Activated naive CD4-positive, alpha-beta T cell treated with anti-CD3 and anti-CD28 coated beads, Interleukin-2, amount 50 U/mL, for 24 hours (primary cell): ENCODE data around the gene RALGPS1.

Experiments used
- H3K27ac Mint-ChIP-seq: one replicate; pipeline ENCODE4 v1.8.0; 2021; ENCODE audit warnings: mild to moderate bottlenecking, mixed read lengths
- H3K27me3 Mint-ChIP-seq: one replicate; pipeline ENCODE4 v1.8.0; 2021; ENCODE audit warnings: mixed read lengths
- H3K36me3 Mint-ChIP-seq: one replicate; pipeline ENCODE4 v1.8.0; 2021; ENCODE audit warnings: mixed read lengths
- H3K4me1 Mint-ChIP-seq: one replicate; pipeline ENCODE4 v1.8.0; 2021; ENCODE audit warnings: mixed read lengths
- H3K4me3 Mint-ChIP-seq: one replicate; pipeline ENCODE4 v1.8.0; 2021; ENCODE audit warnings: mild to moderate bottlenecking, mixed read lengths
- H3K9me3 Mint-ChIP-seq: one replicate; pipeline ENCODE4 v1.8.0; 2021; ENCODE audit warnings: mixed read lengths

The RALGPS1 gene

DNA sequence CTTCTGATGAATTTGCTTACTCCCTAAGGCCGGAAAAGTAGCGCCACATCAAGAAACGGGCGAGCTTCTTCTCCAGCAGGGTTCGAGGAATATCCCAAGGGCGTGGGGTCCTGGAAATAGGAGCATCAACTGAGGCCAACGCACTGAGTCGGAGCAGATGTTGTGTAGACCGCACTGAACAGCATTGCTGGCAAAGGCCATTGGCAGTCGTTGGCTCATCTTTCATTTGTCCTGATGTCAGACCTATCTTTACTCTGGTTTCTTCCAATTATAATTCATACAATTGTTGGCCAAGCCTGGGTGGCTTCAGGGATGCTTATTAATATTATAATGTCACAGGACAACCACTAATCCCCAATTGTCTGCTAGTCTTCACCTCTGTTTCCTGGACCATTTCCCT, 27.7 kb upstream of the RALGPS1 start:
- H3K9me3 Mint-ChIP-seq = no peaks in the 10 kb centered on the region
- no peak overlapping the region for H3K4me3 Mint-ChIP-seq
- H3K27ac Mint-ChIP-seq = no peak overlapping the region
- no peaks in the 10 kb centered on the region for H3K36me3 Mint-ChIP-seq
- no peaks in the 10 kb centered on the region for H3K27me3 Mint-ChIP-seq
- H3K4me1 Mint-ChIP-seq = no peaks in the 10 kb centered on the region

DNA sequence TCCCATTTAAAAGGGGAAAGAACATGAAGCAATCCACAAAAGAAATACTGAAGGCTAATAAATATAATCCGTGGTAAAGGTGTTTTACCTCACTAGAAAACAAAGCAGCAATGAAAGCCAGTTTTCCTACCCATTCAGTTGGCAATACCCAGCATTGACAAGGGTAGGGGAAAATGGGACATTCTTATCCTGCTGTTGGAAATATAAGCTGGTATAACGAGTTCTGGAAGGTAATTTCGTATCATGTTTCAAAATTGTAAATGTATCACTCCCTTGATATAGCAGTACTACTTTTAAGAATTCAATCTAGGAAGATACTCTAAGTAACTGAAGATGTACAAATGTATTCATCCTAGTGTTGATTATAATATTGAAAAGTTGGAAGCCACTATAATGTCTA, 22.9 kb upstream of the RALGPS1 start:
- no peak overlapping the region for H3K4me3 Mint-ChIP-seq
- H3K9me3 Mint-ChIP-seq = no peaks in the 10 kb centered on the region
- no peaks in the 10 kb centered on the region for H3K36me3 Mint-ChIP-seq
- H3K27ac Mint-ChIP-seq = no peak overlapping the region
- no peaks in the 10 kb centered on the region for H3K27me3 Mint-ChIP-seq
- H3K4me1 Mint-ChIP-seq = no peaks in the 10 kb centered on the region

DNA sequence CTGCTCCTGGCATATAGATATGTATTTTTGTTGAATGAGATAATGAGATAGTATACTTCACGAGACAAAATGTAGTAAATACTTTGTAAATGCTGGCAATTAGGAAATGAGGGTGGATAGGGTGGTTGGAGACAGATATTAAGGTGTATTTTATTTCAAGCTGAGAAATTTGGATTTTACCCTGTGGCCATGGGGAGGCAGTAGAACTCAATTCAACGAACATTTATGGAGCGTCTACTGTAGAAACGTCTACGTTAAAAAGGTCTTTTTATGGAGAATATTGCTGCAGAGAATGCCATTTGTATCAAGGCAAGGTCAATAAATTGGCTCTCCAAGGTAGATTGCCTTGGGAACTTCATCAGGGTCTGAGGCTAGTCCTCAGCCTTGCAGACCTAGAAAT, 21.5 kb upstream of the RALGPS1 start:
- Mint-ChIP-seq H3K27me3 (peaks cover 3% of the 10 kb centered on the region), H3K4me3 (no peak overlapping the region), H3K36me3 (no peaks in the 10 kb centered on the region), H3K9me3 (no peaks in the 10 kb centered on the region), H3K27ac (no peak overlapping the region), H3K4me1 (no peaks in the 10 kb centered on the region)

DNA sequence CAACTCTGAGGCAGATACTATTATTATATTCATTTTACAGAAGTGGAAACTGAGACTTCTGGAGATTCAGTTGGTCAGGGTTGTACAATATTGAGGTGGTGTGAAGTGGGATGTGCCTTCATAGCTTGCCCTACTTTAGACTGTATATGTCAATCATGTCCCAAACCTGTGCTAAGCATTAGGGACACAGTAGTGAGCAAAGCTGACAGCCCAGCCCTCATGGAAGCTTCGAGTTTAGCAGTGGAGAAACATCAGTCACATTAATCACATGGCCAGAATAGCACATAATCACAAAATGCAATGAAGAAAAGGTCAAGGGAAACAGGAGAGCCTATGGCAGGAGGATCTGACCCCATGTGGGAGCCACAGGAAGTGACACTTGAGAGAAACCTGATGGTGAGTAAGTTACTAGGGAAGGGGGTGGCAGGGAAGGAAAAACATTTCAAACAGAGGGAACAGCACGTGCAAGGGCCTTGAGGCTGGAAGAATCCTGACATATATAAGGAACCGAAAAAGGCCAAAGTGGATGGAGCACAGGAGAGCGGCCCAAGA, 20.5 kb upstream of the RALGPS1 start:
- H3K27me3 Mint-ChIP-seq = peaks cover 3% of the 10 kb centered on the region
- no peaks in the 10 kb centered on the region for H3K4me1 Mint-ChIP-seq
- H3K27ac Mint-ChIP-seq = no peak overlapping the region
- H3K9me3 Mint-ChIP-seq = no peaks in the 10 kb centered on the region
- H3K4me3 Mint-ChIP-seq = no peak overlapping the region
- H3K36me3 Mint-ChIP-seq = no peaks in the 10 kb centered on the region

DNA sequence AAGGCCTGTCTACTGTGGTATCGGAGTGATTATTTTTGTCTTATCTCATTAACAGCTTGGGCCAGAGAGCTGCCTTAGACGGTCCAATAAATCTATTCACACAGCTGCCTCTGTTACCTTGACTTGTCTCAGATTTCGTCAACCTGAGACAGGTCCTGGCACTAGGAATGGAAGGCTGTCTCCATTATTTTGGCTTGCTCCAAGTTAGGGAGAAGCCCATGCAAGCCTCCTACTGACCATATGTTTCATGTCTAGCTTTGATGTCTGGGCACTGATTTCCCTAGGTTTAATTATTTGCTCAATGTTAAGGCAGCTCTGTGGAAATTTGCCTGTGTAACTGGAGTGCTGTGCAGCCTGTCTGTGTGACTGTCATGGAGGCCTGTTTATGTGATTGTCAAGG, 12.4 kb upstream of the RALGPS1 start:
- Mint-ChIP-seq H3K4me3 (no peak overlapping the region), H3K36me3 (peaks cover 4% of the 10 kb centered on the region), H3K4me1 (no peaks in the 10 kb centered on the region), H3K9me3 (no peaks in the 10 kb centered on the region), H3K27me3 (peaks cover 4% of the 10 kb centered on the region), H3K27ac (no peak overlapping the region)

DNA sequence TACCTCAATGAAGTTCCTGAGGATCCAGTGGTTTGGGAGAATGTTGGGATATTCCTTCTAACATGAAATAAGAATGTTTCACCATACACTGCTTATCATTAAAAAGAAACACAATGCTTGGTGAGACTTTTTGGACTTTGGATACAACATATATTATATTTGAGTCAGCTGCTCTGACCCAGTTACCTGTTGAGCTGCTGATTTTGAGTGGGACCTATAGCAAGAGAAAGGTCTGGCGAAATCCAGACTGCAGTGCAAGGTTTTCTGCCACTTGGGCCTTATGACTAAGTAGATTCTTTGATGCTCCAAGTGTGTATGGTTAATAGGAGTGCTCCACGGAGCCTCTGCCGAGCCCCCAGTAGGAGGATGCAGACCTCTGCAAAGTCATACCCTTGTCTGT, 10.0 kb upstream of the RALGPS1 start:
- no peaks in the 10 kb centered on the region for H3K9me3 Mint-ChIP-seq

DNA sequence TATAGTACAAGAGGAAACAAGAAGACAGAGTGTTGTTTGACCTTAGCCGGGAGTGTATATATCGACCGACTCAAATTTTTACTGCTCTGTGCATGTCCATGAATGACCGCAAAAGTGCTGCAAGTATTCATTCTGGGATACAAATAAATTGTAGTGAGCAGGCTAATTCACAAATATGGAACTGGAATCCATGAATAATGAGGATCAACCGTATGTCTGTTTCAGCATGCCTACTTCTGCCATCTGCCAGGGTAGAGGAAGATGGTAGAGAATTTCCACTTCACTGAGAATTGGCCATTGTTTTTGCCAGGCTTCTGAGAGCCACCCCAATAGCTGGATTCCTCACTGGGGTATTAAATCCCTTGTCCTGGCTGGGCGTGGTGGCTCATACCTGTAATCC, 8.5 kb upstream of the RALGPS1 start:
- peaks cover 1% of the 10 kb centered on the region for H3K27me3 Mint-ChIP-seq
- H3K36me3 Mint-ChIP-seq = peaks cover 4% of the 10 kb centered on the region
- H3K9me3 Mint-ChIP-seq = no peaks in the 10 kb centered on the region
- H3K4me1 Mint-ChIP-seq = no peaks in the 10 kb centered on the region
- H3K4me3 Mint-ChIP-seq = no peak overlapping the region
- H3K27ac Mint-ChIP-seq = no peak overlapping the region

More for the DNA sequence above, 10.0 kb upstream of the RALGPS1 start:
- no peak overlapping the region for H3K4me3 Mint-ChIP-seq
- peaks cover 1% of the 10 kb centered on the region for H3K27me3 Mint-ChIP-seq
- H3K27ac Mint-ChIP-seq = no peak overlapping the region
- peaks cover 4% of the 10 kb centered on the region for H3K36me3 Mint-ChIP-seq
- H3K4me1 Mint-ChIP-seq = no peaks in the 10 kb centered on the region

DNA sequence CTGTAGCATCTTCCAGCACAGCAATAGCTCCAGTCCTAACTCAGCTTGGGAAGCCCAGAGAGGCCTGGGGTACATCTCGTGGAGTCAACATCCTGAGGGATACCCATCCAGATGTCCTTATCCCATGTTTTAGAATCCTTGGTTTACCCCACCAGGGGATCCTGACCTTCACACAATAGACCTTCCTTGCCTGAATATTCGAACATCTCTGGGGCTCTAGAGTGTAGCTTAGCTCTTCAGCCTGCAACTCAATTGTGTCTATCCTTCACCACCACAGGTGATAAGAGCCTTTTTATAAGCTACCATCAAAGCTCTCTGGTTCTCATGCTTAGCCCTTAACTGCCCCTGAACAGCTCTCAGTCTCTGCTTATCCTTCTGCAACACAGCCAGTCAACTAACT, 7.5 kb upstream of the RALGPS1 start:
- Mint-ChIP-seq H3K27ac (no peak overlapping the region), H3K4me1 (no peaks in the 10 kb centered on the region), H3K4me3 (no peak overlapping the region), H3K9me3 (no peaks in the 10 kb centered on the region), H3K36me3 (no peaks in the 10 kb centered on the region), H3K27me3 (peaks cover 1% of the 10 kb centered on the region)

DNA sequence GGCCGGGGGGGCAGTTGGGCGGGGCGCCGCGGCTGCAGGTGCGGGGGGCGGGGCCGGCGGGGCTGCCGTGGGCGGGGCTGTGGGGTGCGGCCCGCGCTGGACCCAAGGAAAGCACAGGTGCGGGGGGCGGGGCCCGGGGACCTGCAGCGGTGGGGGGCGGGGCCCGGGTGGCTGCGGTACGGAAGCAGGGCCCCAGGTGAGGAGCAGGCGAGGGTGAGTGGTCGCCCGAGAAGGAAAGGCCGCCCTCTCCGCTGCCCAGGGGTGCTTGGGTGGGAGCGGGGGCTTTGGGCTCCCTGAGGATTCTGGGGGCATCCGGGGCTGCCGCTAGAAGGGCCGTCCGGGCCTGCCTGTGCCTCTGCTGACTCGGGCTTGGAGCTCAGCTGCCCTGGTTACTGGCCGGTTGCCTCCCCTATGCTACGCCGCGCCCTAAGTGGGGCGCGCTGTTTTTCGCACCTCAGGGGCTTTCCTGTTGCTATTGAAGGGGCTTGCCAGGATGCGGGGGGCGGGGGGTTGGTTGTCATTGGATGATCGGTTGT, 767 bp downstream of the RALGPS1 start:
- Mint-ChIP-seq H3K4me1 (peaks cover 5% of the 10 kb centered on the region), H3K9me3 (no peaks in the 10 kb centered on the region), H3K27me3 (no peaks in the 10 kb centered on the region), H3K36me3 (no peaks in the 10 kb centered on the region), H3K4me3 (peak overlapping the region; percentile 80), H3K27ac (no peak overlapping the region)

DNA sequence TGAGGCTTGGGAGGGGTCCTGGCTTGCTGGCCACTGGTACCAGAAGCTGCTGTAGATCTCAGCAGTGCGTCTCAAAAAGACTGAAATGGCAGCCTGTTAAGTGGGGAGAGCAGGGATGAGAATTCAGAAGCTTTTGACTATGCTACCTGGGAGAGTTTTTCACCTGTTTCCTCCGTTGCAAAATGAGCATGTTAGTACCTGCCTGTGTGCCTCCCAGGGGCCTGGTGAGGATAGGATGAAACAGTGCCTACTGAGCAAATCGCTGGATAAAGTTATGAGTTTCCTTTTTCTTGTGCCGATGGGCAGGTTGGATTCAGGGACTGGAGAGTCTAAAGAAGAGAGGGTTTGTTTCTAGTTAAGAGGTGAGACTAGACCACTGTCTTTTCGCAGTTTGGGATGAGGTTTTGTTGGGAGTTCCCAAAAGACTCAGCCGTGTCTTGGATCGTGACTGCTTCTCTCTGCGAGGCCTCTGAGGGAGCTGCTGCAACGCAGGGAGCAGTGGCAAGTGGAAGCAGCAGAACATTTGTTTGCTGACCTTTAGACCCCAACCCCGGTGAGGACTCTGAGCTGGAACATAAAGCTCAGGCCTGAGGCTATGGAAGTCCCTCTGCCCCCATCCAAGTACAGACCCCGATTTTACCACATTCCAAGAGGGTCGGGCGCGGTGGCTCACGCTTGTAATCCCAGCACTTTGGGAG, 1.4 kb downstream of the RALGPS1 start:
- Mint-ChIP-seq H3K27me3 (no peaks in the 10 kb centered on the region), H3K36me3 (no peaks in the 10 kb centered on the region), H3K27ac (no peak overlapping the region), H3K9me3 (no peaks in the 10 kb centered on the region), H3K4me3 (peak overlapping the region; percentile 80), H3K4me1 (peaks cover 5% of the 10 kb centered on the region)

DNA sequence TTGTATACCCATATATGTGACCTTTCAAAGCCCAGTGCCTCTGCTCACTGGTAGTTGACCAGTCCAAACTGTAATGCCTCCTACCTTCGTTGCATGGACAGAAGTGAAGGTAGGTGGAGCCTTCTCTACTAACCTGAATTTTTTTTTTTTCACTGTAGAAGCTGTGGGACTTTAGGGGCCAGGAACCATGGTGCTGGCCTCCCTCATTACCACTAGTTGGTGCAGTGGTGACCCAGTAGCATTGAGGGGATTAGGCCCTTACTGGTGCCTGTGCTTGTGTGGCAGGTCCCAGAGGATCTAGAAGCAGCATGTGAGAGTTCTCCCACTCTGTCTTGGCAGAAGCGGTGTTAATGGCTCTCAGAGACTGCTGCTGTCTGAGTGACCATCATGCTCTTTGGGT, 2.3 kb downstream of the RALGPS1 start:
- Mint-ChIP-seq H3K36me3 (no peaks in the 10 kb centered on the region), H3K27me3 (no peaks in the 10 kb centered on the region), H3K4me1 (peaks cover 5% of the 10 kb centered on the region), H3K27ac (no peak overlapping the region), H3K4me3 (peak overlapping the region; percentile 36), H3K9me3 (no peaks in the 10 kb centered on the region)

DNA sequence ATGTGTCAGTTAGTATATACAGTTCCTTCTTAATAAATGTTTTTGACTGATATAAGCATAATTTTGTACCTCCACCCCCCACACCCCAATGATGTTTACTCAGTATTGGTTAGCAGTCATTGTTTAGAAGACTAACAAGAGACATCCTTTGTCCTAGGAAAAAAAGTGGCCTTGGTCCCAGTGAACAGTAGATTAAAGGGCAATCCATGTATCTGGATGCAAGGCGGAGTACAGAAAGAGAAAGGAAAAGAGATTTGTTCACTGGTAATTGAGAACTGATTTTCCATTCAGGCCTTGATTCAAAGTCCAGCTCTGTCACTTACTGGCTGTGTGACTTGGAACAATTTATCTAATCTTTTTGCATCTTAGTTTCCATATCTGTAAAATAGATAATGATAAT, 4.6 kb downstream of the RALGPS1 start:
- no peak overlapping the region for H3K27ac Mint-ChIP-seq
- H3K4me1 Mint-ChIP-seq = peaks cover 5% of the 10 kb centered on the region
- H3K4me3 Mint-ChIP-seq = no peak overlapping the region
- H3K9me3 Mint-ChIP-seq = no peaks in the 10 kb centered on the region
- H3K27me3 Mint-ChIP-seq = no peaks in the 10 kb centered on the region
- no peaks in the 10 kb centered on the region for H3K36me3 Mint-ChIP-seq

DNA sequence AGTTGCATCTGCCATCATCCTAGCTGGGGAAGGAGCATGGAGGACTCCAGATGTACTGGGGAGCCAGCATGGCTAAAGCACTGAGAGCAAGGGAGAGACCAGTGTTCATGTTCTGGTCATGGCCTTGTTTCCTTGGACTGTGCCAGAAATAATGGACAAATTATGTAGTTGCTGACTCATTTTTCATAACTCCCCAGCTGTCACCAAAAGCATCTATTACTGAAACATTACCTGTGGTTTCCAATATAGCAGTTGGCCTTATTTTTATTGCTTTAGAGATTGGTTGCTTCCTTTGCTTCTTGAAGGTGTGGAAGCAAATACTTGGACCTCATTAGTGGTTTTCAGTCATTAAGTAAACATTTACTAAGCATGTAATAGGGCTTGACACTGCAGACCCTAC, 11.3 kb downstream of the RALGPS1 start:
- peaks cover 4% of the 10 kb centered on the region for H3K36me3 Mint-ChIP-seq
- no peak overlapping the region for H3K27ac Mint-ChIP-seq
- H3K4me3 Mint-ChIP-seq = no peak overlapping the region
- H3K4me1 Mint-ChIP-seq = no peaks in the 10 kb centered on the region
- no peaks in the 10 kb centered on the region for H3K9me3 Mint-ChIP-seq
- no peaks in the 10 kb centered on the region for H3K27me3 Mint-ChIP-seq

DNA sequence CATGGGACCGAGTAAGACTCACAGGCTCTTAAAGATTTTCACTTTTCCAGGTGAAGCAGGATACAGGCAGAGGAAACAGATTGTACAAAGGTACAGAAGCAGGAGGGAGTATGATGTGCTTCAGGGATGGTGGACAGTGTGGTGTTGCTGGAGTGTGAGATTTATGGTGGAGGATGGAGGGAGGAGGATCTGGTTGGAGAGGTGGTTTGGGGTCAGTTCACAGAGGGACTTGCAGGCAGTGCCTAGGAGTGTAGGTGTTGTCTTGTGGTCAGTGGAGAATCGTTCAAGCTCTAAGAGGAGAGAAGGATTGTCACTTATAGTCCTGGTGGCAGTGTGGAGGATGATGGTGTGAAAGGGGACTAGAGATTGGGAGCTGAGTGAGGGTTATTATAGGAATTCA, 11.8 kb downstream of the RALGPS1 start:
- peaks cover 4% of the 10 kb centered on the region for H3K36me3 Mint-ChIP-seq
- no peak overlapping the region for H3K4me3 Mint-ChIP-seq
- H3K4me1 Mint-ChIP-seq = no peaks in the 10 kb centered on the region
- H3K9me3 Mint-ChIP-seq = no peaks in the 10 kb centered on the region
- H3K27me3 Mint-ChIP-seq = no peaks in the 10 kb centered on the region
- H3K27ac Mint-ChIP-seq = no peak overlapping the region

DNA sequence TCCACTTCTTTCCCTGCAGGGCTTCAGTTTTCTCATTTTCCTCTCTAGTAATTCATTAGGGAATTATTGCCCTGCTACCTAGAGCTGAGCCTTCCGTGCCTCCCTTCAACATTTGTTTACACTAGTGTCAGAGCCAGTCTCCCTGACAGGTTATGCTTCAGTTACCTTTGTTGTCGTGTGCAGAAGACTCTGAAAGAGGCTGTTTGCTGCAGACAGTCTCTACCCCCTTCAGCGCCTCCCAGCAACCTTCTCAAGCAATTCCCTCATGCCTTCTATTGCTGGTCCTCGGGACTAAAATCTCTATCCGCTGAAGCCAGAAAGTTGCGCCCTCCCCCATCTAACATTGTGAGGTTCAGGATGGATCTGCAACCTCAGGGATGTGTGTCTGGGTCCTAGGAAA, 12.8 kb downstream of the RALGPS1 start:
- no peaks in the 10 kb centered on the region for H3K9me3 Mint-ChIP-seq
- no peaks in the 10 kb centered on the region for H3K27me3 Mint-ChIP-seq
- H3K27ac Mint-ChIP-seq = no peak overlapping the region
- H3K36me3 Mint-ChIP-seq = peaks cover 4% of the 10 kb centered on the region
- H3K4me3 Mint-ChIP-seq = no peak overlapping the region
- H3K4me1 Mint-ChIP-seq = no peaks in the 10 kb centered on the region

DNA sequence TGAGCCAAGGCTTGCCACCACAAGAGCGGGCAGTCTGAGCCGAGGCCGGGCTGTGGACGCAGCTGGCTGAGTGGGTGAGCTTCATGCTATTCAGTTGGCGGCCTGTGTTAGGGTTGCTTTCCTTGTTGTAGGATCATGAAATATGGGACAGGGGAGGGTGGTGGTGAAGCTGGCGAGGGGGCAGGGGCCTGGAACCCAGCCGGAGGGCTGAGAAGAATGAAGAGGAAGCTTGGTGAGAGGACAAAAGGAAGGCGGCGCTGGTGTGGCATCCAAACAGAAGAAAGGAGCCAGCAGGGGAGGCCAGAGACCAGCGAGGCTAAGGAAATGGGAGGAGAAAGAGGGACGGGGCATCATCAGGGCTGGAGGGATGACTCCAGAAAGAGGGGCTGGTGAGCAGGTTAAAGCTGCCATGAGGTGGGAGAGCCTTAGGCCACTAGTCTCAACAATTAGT, 18.3 kb downstream of the RALGPS1 start:
- Mint-ChIP-seq H3K4me3 (no peak overlapping the region), H3K27me3 (no peaks in the 10 kb centered on the region), H3K9me3 (no peaks in the 10 kb centered on the region), H3K4me1 (no peaks in the 10 kb centered on the region), H3K36me3 (peaks cover 4% of the 10 kb centered on the region), H3K27ac (no peak overlapping the region)
